Endothelial cell of umbilical vein (primary cell): ENCODE measurements around the gene LILRB5. TPM values are rescaled to one million over a fixed set of nuclear protein-coding genes. Genes with fewer than 3 reads are reported as not detected.

Experiments
- BruUV-seq: library from RNA; stranded (reverse); fragments of 400-500 nt; replicated peaks from 2 replicates; lab custom pipeline; 2021; lab: Mats Ljungman, UMichigan
- CTCF ChIA-PET: fragments of 300-600, 350-600 bp; sonication (Branson Sonifier 250); formaldehyde crosslinking; loops from one replicate; lab custom pipeline; 2021; ENCODE audit warnings: antibody characterized with exemption, inconsistent platforms; lab: Charles Lee
- POLR2A ChIA-PET: fragments of 300-600, 350-600 bp; sonication (Branson Sonifier 250); formaldehyde crosslinking; loops from one replicate; lab custom pipeline; 2021; ENCODE audit warnings: antibody characterized with exemption, inconsistent platforms; lab: Charles Lee
- DNase-seq: peaks from one replicate; pipeline ENCODE4 v3.0.0-alpha.2; 2011; ENCODE audit warnings: low read depth, low spot score
- FAIRE-seq: peaks from 2 replicates; lab custom pipeline; 2011; peaks lifted over from hg19 to GRCh38; lab: Jason Lieb, UNC
- H2AFZ ChIP-seq: 2 replicates; pipeline ENCODE4 v1.6.0; 2012; ENCODE audit warnings: low read depth, low read length, control low read depth, inconsistent platforms
- H3K27ac ChIP-seq: 2 replicates; pipeline ENCODE4 v1.5.1; 2011; ENCODE audit warnings: low read depth, mild to moderate bottlenecking, control low read depth, low read length, moderate library complexity; ENCODE audit not compliant: insufficient read depth
- H3K27me3 ChIP-seq, 2 experiments: 2 replicates each; pipeline versions ENCODE4 v1.6.0 to v1.6.1; 2011; ENCODE audit warnings: low read length in 2 of 2, mixed read lengths in 1 of 2; ENCODE audit not compliant: control insufficient read depth in 2 of 2, insufficient read depth in 2 of 2
- H3K36me3 ChIP-seq, 2 experiments: 2 replicates in 1 of 2; 3 replicates in 1 of 2; pipeline ENCODE4 v1.5.1; 2011; ENCODE audit warnings: low read length in 2 of 2, mild to moderate bottlenecking in 1 of 2, moderate library complexity in 1 of 2; ENCODE audit not compliant: control insufficient read depth in 2 of 2, insufficient read depth in 2 of 2; ENCODE audit errors: extremely low read depth in 1 of 2
- H3K4me1 ChIP-seq: 3 replicates; pipeline ENCODE4 v1.5.1; 2011; ENCODE audit warnings: mild to moderate bottlenecking, low read length; ENCODE audit not compliant: control insufficient read depth, insufficient read depth; ENCODE audit errors: extremely low read depth
- H3K4me2 ChIP-seq: 2 replicates; pipeline ENCODE4 v1.6.1; 2011; ENCODE audit warnings: low read length, control low read depth, mixed read lengths; ENCODE audit not compliant: insufficient read depth
- H3K4me3 ChIP-seq, 3 experiments: fragments of 200-600 bp in 1 of 3; sonication (generic), shearing (Covaris generic) in 1 of 3; replicated peaks in 1 of 3; 2 replicates each; pipeline ENCODE4 v1.5.1; 2011 to 2016; ENCODE audit warnings: control low read depth in 3 of 3, low read length in 3 of 3, mild to moderate bottlenecking in 2 of 3, inconsistent platforms in 1 of 3, low read depth in 1 of 3, moderate library complexity in 1 of 3; ENCODE audit not compliant: insufficient read depth in 1 of 3
- H3K79me2 ChIP-seq: 2 replicates; pipeline ENCODE4 v1.6.0; 2012; ENCODE audit warnings: low read length, inconsistent platforms; ENCODE audit not compliant: control insufficient read depth, insufficient read depth
- H3K9ac ChIP-seq: replicated peaks from 2 replicates; pipeline ENCODE3; 2011; ENCODE audit warnings: low read length, control low read depth; ENCODE audit not compliant: insufficient read depth; ENCODE audit errors: extremely low read depth
- H3K9me1 ChIP-seq: replicated peaks from 3 replicates; pipeline ENCODE4 v1.6.0; 2011; ENCODE audit warnings: mild to moderate bottlenecking, low read length; ENCODE audit not compliant: control insufficient read depth, insufficient read depth; ENCODE audit errors: extremely low read depth
- H3K9me3 ChIP-seq: replicated peaks from 2 replicates; pipeline ENCODE4 v1.5.1; 2012; ENCODE audit warnings: low read length, inconsistent platforms; ENCODE audit not compliant: control insufficient read depth, insufficient read depth
- H4K20me1 ChIP-seq: replicated peaks from 2 replicates; pipeline ENCODE3; 2011; ENCODE audit warnings: mild to moderate bottlenecking, low read length; ENCODE audit not compliant: control insufficient read depth, insufficient read depth; ENCODE audit errors: extremely low read depth
- EZH2 ChIP-seq: IDR thresholded peaks from 2 replicates; pipeline ENCODE4 v1.6.1; 2012; ENCODE audit warnings: borderline replicate concordance, low read depth, mild to moderate bottlenecking, moderate library complexity, low read length, inconsistent platforms; ENCODE audit not compliant: severe bottlenecking
- FOS ChIP-seq: IDR thresholded peaks from 2 replicates; pipeline ENCODE4 v1.6.1; 2011; ENCODE audit warnings: mild to moderate bottlenecking, low read length, moderate library complexity, borderline replicate concordance; ENCODE audit not compliant: insufficient read depth
- GATA2 ChIP-seq: IDR thresholded peaks from 2 replicates; pipeline ENCODE4 v1.7.0; 2011; ENCODE audit warnings: low read depth, mild to moderate bottlenecking, moderate library complexity, mixed read lengths, low read length; ENCODE audit not compliant: insufficient read length, insufficient read depth
- JUN ChIP-seq: IDR thresholded peaks from 2 replicates; pipeline ENCODE4 v1.6.1; 2011; ENCODE audit warnings: borderline replicate concordance, low read depth; ENCODE audit not compliant: insufficient read length, insufficient read depth
- MYC ChIP-seq: IDR thresholded peaks from one replicate; pipeline ENCODE4 v1.6.1; 2011; ENCODE audit warnings: mild to moderate bottlenecking, low read depth, low read length
- POLR2A ChIP-seq: IDR thresholded peaks from 2 replicates; pipeline ENCODE4 v1.6.1; 2012; ENCODE audit warnings: low read depth, mild to moderate bottlenecking, control low read depth, low read length
- POLR2AphosphoS5 ChIP-seq: IDR thresholded peaks from 2 replicates; pipeline ENCODE4 v1.6.1; 2012; ENCODE audit warnings: low read depth, mild to moderate bottlenecking, control low read depth, low read length, moderate library complexity; ENCODE audit not compliant: insufficient read depth
- dilution Hi-C: fragments of 300-500 bp; cut with MboI; formaldehyde crosslinking; loops from one replicate; pipeline ENCODE4 v1.15.0; 2019; ENCODE audit warnings: low sequenced_read_pairs; ENCODE audit not compliant: extremely low pct_ligation_motif_present
- intact Hi-C: fragments of 100-400 bp; cut with micrococcal nuclease; formaldehyde crosslinking; loops from one replicate; pipeline ENCODE4 v1.10.0; 2022
- polyA plus RNA-seq, 4 experiments: library from polyadenylated mRNA; depleted of rRNA in 3 of 4; stranded (reverse) in 3 of 4; unstranded in 1 of 4; fragments of >200 nt; gene quantifications; 2 replicates each; pipeline versions ENCODE4 v1.2.1 to v1.2.3, GENCODE V29; 2011 to 2012; ENCODE audit warnings: missing spikeins in 1 of 4
- total RNA-seq: library from RNA; stranded (reverse); gene quantifications from 2 replicates; pipeline ENCODE4 v1.2.3, GENCODE V29; 2021
- TF ChIP-seq, protein P1 (sequence below): IDR thresholded peaks from 2 replicates; pipeline ENCODE4 v1.6.1; 2011; ENCODE audit not compliant: insufficient read depth, insufficient read length
- TF ChIP-seq, protein P2 (sequence below), 2 donors: IDR thresholded peaks; 1 replicate in 1 of 2; 2 replicates in 1 of 2; pipeline ENCODE4 v1.5.1; 2011; ENCODE audit warnings: low read length in 2 of 2, mild to moderate bottlenecking in 2 of 2, moderate library complexity in 2 of 2, control low read depth in 1 of 2, inconsistent platforms in 1 of 2, low read depth in 1 of 2; ENCODE audit not compliant: insufficient read depth in 1 of 2; ENCODE audit errors: extremely low read depth in 1 of 2

LILRB5 gene
- total and polyA plus RNA-seq, 2 donors (not counting 3 experiments of a cell fraction or from before 2014, with no cell fraction given) = not detected

DNA sequence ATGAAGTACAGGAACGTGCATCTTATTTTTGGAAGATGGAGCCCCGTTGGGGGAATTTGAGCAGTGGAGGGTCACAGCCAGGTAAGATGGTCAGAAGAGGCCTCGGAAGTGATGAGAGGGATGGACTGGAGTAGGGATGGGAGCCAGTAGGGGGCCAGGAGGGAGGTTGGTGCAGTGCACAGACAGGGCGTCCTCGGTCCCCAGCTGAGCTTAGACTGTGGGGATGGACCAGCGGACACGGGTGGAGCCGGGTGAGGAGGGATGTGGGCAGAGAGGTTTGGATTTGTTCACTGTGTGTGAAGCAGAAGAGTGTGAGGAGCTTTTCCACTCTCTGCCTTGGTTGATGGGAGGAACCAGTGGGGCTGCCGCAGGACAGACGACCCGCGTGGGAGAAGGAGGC, 45.8 kb downstream of the LILRB5 start:
- no peak overlapping the region for H3K4me2 ChIP-seq
- dilution Hi-C loops = no loop called here
- BruUV-seq = no TSS peak
- peaks cover 9 to 20% of the 10 kb centered on the region in 2 experiments for H3K36me3 ChIP-seq
- intact Hi-C loops = no loop called here
- H3K9me1 ChIP-seq = no peaks in the 10 kb centered on the region
- ChIA-PET POLR2A (no interaction called here), CTCF (interaction anchor here (0.8 to 1.9 kb wide), 2 partner anchors 14 to 55 kb away, joined by 3 to 5 read pairs; no protein-coding TSS in a partner anchor)
- H3K4me1 ChIP-seq = peaks cover 18% of the 10 kb centered on the region
- DNase-seq (no peak), FAIRE-seq (no peak)
- no peak for TF ChIP-seq MYC
- TF ChIP-seq, protein P1, sequence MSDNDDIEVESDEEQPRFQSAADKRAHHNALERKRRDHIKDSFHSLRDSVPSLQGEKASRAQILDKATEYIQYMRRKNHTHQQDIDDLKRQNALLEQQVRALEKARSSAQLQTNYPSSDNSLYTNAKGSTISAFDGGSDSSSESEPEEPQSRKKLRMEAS = no peak
- TF ChIP-seq, protein P2, sequence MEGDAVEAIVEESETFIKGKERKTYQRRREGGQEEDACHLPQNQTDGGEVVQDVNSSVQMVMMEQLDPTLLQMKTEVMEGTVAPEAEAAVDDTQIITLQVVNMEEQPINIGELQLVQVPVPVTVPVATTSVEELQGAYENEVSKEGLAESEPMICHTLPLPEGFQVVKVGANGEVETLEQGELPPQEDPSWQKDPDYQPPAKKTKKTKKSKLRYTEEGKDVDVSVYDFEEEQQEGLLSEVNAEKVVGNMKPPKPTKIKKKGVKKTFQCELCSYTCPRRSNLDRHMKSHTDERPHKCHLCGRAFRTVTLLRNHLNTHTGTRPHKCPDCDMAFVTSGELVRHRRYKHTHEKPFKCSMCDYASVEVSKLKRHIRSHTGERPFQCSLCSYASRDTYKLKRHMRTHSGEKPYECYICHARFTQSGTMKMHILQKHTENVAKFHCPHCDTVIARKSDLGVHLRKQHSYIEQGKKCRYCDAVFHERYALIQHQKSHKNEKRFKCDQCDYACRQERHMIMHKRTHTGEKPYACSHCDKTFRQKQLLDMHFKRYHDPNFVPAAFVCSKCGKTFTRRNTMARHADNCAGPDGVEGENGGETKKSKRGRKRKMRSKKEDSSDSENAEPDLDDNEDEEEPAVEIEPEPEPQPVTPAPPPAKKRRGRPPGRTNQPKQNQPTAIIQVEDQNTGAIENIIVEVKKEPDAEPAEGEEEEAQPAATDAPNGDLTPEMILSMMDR (IDR thresholded peaks at IDR 0.05; ENCODE audit: extremely low read depth in 1 of 2, insufficient read depth in 1 of 2, low read depth in 1 of 2, low read length in 2 of 2) = no peak
- TF ChIP-seq JUN = no peak
- no peak for TF ChIP-seq GATA2
- no peak for TF ChIP-seq POLR2A
- no peak for TF ChIP-seq FOS
- TF ChIP-seq EZH2 = no peak
- TF ChIP-seq POLR2AphosphoS5 = no peak
- H2AFZ ChIP-seq = no peak overlapping the region
- no peaks in the 10 kb centered on the region for H3K9me3 ChIP-seq
- peaks cover 26% of the 10 kb centered on the region for H3K79me2 ChIP-seq
- no peaks in the 10 kb centered on the region for H4K20me1 ChIP-seq
- H3K4me3 ChIP-seq = no peak overlapping the region
- H3K27ac ChIP-seq = no peak overlapping the region
- H3K9ac ChIP-seq = no peak overlapping the region
- no peaks in the 10 kb centered on the region for H3K27me3 ChIP-seq
